Measurements from ENCODE around the gene TRERF1.
A peak's percentile ranks its signal among the peaks of the same experiment; 100 is the strongest.

Gene TRERF1

GRCh38 chr6:42370323-42370985 is 81.3 kb downstream of the TRERF1 start:
- Histone ChIP-seq H3K36me3 (ENCODE audit: control insufficient read depth in 2 of 2, insufficient read depth in 1 of 2, low read length in 2 of 2) (no peaks in the 10 kb centered on the region), H3K9me3 (ENCODE audit: control insufficient read depth, insufficient read depth, low read depth, low read length) (no peaks in the 10 kb centered on the region), H3K4me3 (ENCODE audit: low read depth, low read length) (no peak overlapping the region), H3K4me1 (ENCODE audit: control insufficient read depth, insufficient read depth, low read length) (no peaks in the 10 kb centered on the region), H3K27ac (ENCODE audit: extremely low read depth, low read depth, low read length) (no peak overlapping the region)
- POLR2A ChIA-PET, result no interaction called here
- TF ChIP-seq EGR2 (tag by site-specific recombination; IDR thresholded peaks at IDR 0.05; ENCODE audit: low read depth) (no peak), ZNF121 (tag by site-specific recombination; IDR thresholded peaks at IDR 0.05) (peak; percentile 49; the same call in 1 of the 2 replicates)
- CTCF ChIA-PET, result no interaction called here

- Histone ChIP-seq H3K27ac (ENCODE audit: extremely low read depth, low read depth, low read length) (no peak overlapping the region), H3K36me3 (ENCODE audit: control insufficient read depth in 2 of 2, insufficient read depth in 1 of 2, low read length in 2 of 2) (no peaks in the 10 kb centered on the region), H3K4me1 (ENCODE audit: control insufficient read depth, insufficient read depth, low read length) (no peaks in the 10 kb centered on the region), H3K9me3 (ENCODE audit: control insufficient read depth, insufficient read depth, low read depth, low read length) (no peaks in the 10 kb centered on the region), H3K4me3 (ENCODE audit: low read depth, low read length) (no peak overlapping the region)
- ChIA-PET CTCF (no interaction called here), POLR2A (no interaction called here)
- TF ChIP-seq ZNF394 (tag by site-specific recombination; IDR thresholded peaks at IDR 0.05; ENCODE audit: borderline replicate concordance), result no peak
- no peak for TF ChIP-seq OVOL3 (tag by site-specific recombination; IDR thresholded peaks at IDR 0.05)
- TF ChIP-seq HIC1 (tag by site-specific recombination; IDR thresholded peaks at IDR 0.05), result no peak
- no peak for TF ChIP-seq ZNF571 (tag by site-specific recombination; IDR thresholded peaks at IDR 0.05)
- TF ChIP-seq GLIS1 (tag by site-specific recombination; IDR thresholded peaks at IDR 0.05), result peak; percentile 35; the same call in 1 of the 2 replicates
- no peak for TF ChIP-seq PRDM2 (tag by site-specific recombination; IDR thresholded peaks at IDR 0.05; ENCODE audit: borderline replicate concordance)
- TF ChIP-seq ZNF174 (tag by site-specific recombination; IDR thresholded peaks at IDR 0.05), result no peak
- no peak for TF ChIP-seq ZSCAN30 (tag by site-specific recombination; IDR thresholded peaks at IDR 0.05)
- no peak for TF ChIP-seq ZSCAN4 (tag by site-specific recombination; IDR thresholded peaks at IDR 0.05)
- TF ChIP-seq ZNF692 (tag by site-specific recombination; IDR thresholded peaks at IDR 0.05), result no peak
- TF ChIP-seq ZSCAN23 (tag by site-specific recombination; IDR thresholded peaks at IDR 0.05), result no peak
- TF ChIP-seq ZNF580 (tag by site-specific recombination; IDR thresholded peaks at IDR 0.05), result 0 out of 2 replicates have a peak, but pooled peaks have one; percentile 70
- no peak for TF ChIP-seq ZNF433 (tag by site-specific recombination; IDR thresholded peaks at IDR 0.05; ENCODE audit: low read depth)
- TF ChIP-seq KLF1 (tag by site-specific recombination; IDR thresholded peaks at IDR 0.05), result peak; percentile 46
- TF ChIP-seq ZBTB7A (tag by site-specific recombination; IDR thresholded peaks at IDR 0.05; ENCODE audit: low read depth), result no peak
- TF ChIP-seq ZNF639 (tag by site-specific recombination; IDR thresholded peaks at IDR 0.05), result no peak
- no peak for TF ChIP-seq HOXA7 (CRISPR knock-in tag; IDR thresholded peaks at IDR 0.05; ENCODE audit: borderline replicate concordance)
- TF ChIP-seq ZNF791 (tag by site-specific recombination; IDR thresholded peaks at IDR 0.05), result no peak
- no peak for TF ChIP-seq ZNF239 (tag by site-specific recombination; IDR thresholded peaks at IDR 0.05)
- no peak for TF ChIP-seq ZNF324 (tag by site-specific recombination; IDR thresholded peaks at IDR 0.05)
Observed at GRCh38 chr6:42369568-42369967, 82.2 kb downstream of the TRERF1 start.
